Measurements from ENCODE around the gene ANO8. TPM values are rescaled to one million over a fixed set of nuclear protein-coding genes. Genes with fewer than 3 reads are reported as not detected.

The ANO8 gene
- total and polyA plus RNA-seq, 8 donors = 9.8 to 21.0 (median 12.2) TPM

- DNase-seq (peak in 3 of 4 donors; percentile 73 to 94 (median 75)), ATAC-seq (peak; percentile 95)
- no peak overlapping the region for H3K4me3 ChIP-seq
- H3K4me1 ChIP-seq = peaks cover 0 to 40% of the 10 kb centered on the region in 2 donors
- no peak overlapping the region for H3K27ac ChIP-seq
- H3K36me3 ChIP-seq = peaks cover 0 to 6% of the 10 kb centered on the region in 2 donors
- H3K9me3 ChIP-seq = no peaks in the 10 kb centered on the region
- intact Hi-C loops (cut with DNase I) = loop anchor here in 1 of 2 donors (2.0 kb wide), 1 partner anchor 41 kb away; no protein-coding TSS in a partner anchor
- peaks cover 0 to 30% of the 10 kb centered on the region in 2 donors for H3K27me3 ChIP-seq
- peak; percentile 96 to 99 for TF ChIP-seq CTCF (IDR thresholded peaks at IDR 0.05)
Measured at GRCh38 chr19:17346109-17346671, 11.5 kb upstream of the ANO8 start.

GRCh38 chr19:17341845-17342244 is 7.2 kb upstream of the ANO8 start:
- DNase-seq = no peak
- TF ChIP-seq CTCF (IDR thresholded peaks at IDR 0.05) = no peak
- peaks cover 6 to 26% of the 10 kb centered on the region in 2 donors for H3K4me1 ChIP-seq
- no peak overlapping the region for H3K4me3 ChIP-seq
- no peak overlapping the region for H3K27ac ChIP-seq
- intact Hi-C loops (cut with DNase I) = no loop called here
- H3K27me3 ChIP-seq = no peaks in the 10 kb centered on the region
- no peaks in the 10 kb centered on the region for H3K9me3 ChIP-seq
- H3K36me3 ChIP-seq = peaks cover 0 to 8% of the 10 kb centered on the region in 2 donors
- ATAC-seq = no peak

GRCh38 chr19:17341386-17341785 is 6.7 kb upstream of the ANO8 start:
- Histone ChIP-seq H3K4me3 (no peak overlapping the region), H3K9me3 (no peaks in the 10 kb centered on the region), H3K36me3 (peaks cover 0 to 8% of the 10 kb centered on the region in 2 donors), H3K27me3 (no peaks in the 10 kb centered on the region), H3K27ac (no peak overlapping the region), H3K4me1 (peaks cover 6 to 23% of the 10 kb centered on the region in 2 donors)
- ATAC-seq = no peak
- no peak for TF ChIP-seq CTCF (IDR thresholded peaks at IDR 0.05)
- intact Hi-C loops (cut with DNase I) = no loop called here
- DNase-seq = no peak

- Histone ChIP-seq H3K9me3 (no peaks in the 10 kb centered on the region), H3K36me3 (peaks cover 0 to 8% of the 10 kb centered on the region in 2 donors), H3K27me3 (no peaks in the 10 kb centered on the region), H3K27ac (no peak overlapping the region), H3K4me3 (no peak overlapping the region), H3K4me1 (peaks cover 11 to 23% of the 10 kb centered on the region in 2 donors)
- intact Hi-C loops (cut with DNase I) = no loop called here
- ATAC-seq (no peak), DNase-seq (no peak)
- TF ChIP-seq CTCF (IDR thresholded peaks at IDR 0.05) = no peak
Measured at GRCh38 chr19:17340871-17341357, 6.3 kb upstream of the ANO8 start.

- intact Hi-C loops (cut with DNase I) = no loop called here
- Histone ChIP-seq H3K4me1 (peaks cover 12 to 28% of the 10 kb centered on the region in 2 donors), H3K27ac (no peak overlapping the region), H3K9me3 (no peaks in the 10 kb centered on the region), H3K36me3 (peaks cover 0 to 8% of the 10 kb centered on the region in 2 donors), H3K27me3 (no peaks in the 10 kb centered on the region), H3K4me3 (no peak overlapping the region)
- peak in 1 of 4 donors; percentile 28 for DNase-seq
- TF ChIP-seq CTCF (IDR thresholded peaks at IDR 0.05) = no peak
- ATAC-seq = no peak
Measured at GRCh38 chr19:17340302-17340870, 5.7 kb upstream of the ANO8 start.
